H1 (cell line): ENCODE measurements around the gene ARFRP1. TPM values are rescaled to one million over a fixed set of nuclear protein-coding genes. Genes with fewer than 3 reads are reported as not detected.

Experiments
- CTCF ChIA-PET: fragments of 300-600 bp; sonication (Branson Sonifier 250); formaldehyde crosslinking; loops from one replicate; lab custom pipeline; 2021; ENCODE audit not compliant: partially characterized antibody; lab: Charles Lee
- POLR2A ChIA-PET: fragments of 300-600 bp; sonication (Branson Sonifier 250); formaldehyde crosslinking; loops from one replicate; lab custom pipeline; 2021; ENCODE audit warnings: inconsistent platforms; ENCODE audit not compliant: partially characterized antibody; lab: Charles Lee
- DNase-seq, 2 experiments: peaks; one replicate each; pipeline versions ENCODE4 v3.0.0 to v3.0.0-alpha.2; 2010 to 2022; ENCODE audit warnings: low spot score in 2 of 2, low read depth in 1 of 2, mixed read lengths in 1 of 2
- FAIRE-seq: peaks from 2 replicates; lab custom pipeline; 2011; peaks lifted over from hg19 to GRCh38; lab: Jason Lieb, UNC
- H2AFZ ChIP-seq: 2 replicates; pipeline ENCODE4 v1.8.1; 2012; ENCODE audit warnings: low read length, inconsistent platforms
- H2AK5ac ChIP-seq: 2 replicates; pipeline ENCODE4 v1.6.1; 2013; ENCODE audit warnings: low read depth, low read length
- H2BK120ac ChIP-seq: replicated peaks from 2 replicates; pipeline ENCODE3; 2013; ENCODE audit warnings: low read depth, low read length, inconsistent platforms
- H2BK12ac ChIP-seq: 2 replicates; pipeline ENCODE4 v1.6.1; 2013; ENCODE audit warnings: low read depth, low read length
- H2BK15ac ChIP-seq: 2 replicates; pipeline ENCODE4 v1.6.1; 2013; ENCODE audit warnings: low read length
- H2BK20ac ChIP-seq: 2 replicates; pipeline ENCODE4 v1.6.1; 2013; ENCODE audit warnings: low read length
- H2BK5ac ChIP-seq: 2 replicates; pipeline ENCODE4 v1.6.1; 2013; ENCODE audit warnings: low read depth, low read length
- H3K14ac ChIP-seq: 2 replicates; pipeline ENCODE4 v1.6.1; 2013; ENCODE audit warnings: inconsistent platforms; ENCODE audit not compliant: insufficient read length
- H3K18ac ChIP-seq: 2 replicates; pipeline ENCODE4 v1.6.1; 2013; ENCODE audit warnings: low read length; ENCODE audit errors: extremely low read depth
- H3K23ac ChIP-seq: 2 replicates; pipeline ENCODE4 v1.6.1; 2013; ENCODE audit warnings: inconsistent platforms; ENCODE audit not compliant: insufficient read length
- H3K23me2 ChIP-seq: 2 replicates; pipeline ENCODE4 v1.6.1; 2013; ENCODE audit warnings: low read depth, low read length
- H3K27ac ChIP-seq: 2 replicates; pipeline ENCODE4 v1.6.1; 2011; ENCODE audit warnings: low read depth, low read length, inconsistent platforms
- H3K27me3 ChIP-seq, 4 experiments: replicated peaks in 1 of 4; 1 replicate in 1 of 4; 2 replicates in 3 of 4; pipeline versions ENCODE4 v1.6.1 to v1.8.1; 2011 to 2013; ENCODE audit warnings: low read length in 3 of 4, mild to moderate bottlenecking in 3 of 4, inconsistent platforms in 2 of 4, mixed read lengths in 2 of 4, moderate library complexity in 1 of 4; ENCODE audit not compliant: control insufficient read depth in 3 of 4, insufficient read depth in 3 of 4; ENCODE audit errors: extremely low read depth in 1 of 4
- H3K36me3 ChIP-seq, 4 experiments: 2 replicates each; pipeline versions ENCODE4 v1.6.1 to v1.8.1; 2011 to 2013; ENCODE audit warnings: mild to moderate bottlenecking in 4 of 4, low read length in 3 of 4, moderate library complexity in 2 of 4, control low read depth in 1 of 4, inconsistent platforms in 1 of 4; ENCODE audit not compliant: insufficient read depth in 4 of 4, control insufficient read depth in 2 of 4
- H3K4ac ChIP-seq: replicated peaks from 2 replicates; pipeline ENCODE3; 2013; ENCODE audit warnings: low read length, low read depth, mixed read lengths, inconsistent platforms; ENCODE audit not compliant: insufficient read length
- H3K4me1 ChIP-seq, 4 experiments: replicated peaks in 1 of 4; 1 replicate in 1 of 4; 2 replicates in 3 of 4; pipeline versions ENCODE4 v1.6.1 to v1.8.1; 2011 to 2013; ENCODE audit warnings: low read length in 3 of 4, inconsistent platforms in 2 of 4, mixed read lengths in 1 of 4; ENCODE audit not compliant: insufficient read depth in 4 of 4, control insufficient read depth in 3 of 4
- H3K4me2 ChIP-seq, 2 experiments: 2 replicates each; pipeline versions ENCODE4 v1.6.1 to v1.8.1; 2011 to 2013; ENCODE audit warnings: low read depth in 2 of 2, low read length in 2 of 2, control low read depth in 1 of 2, inconsistent platforms in 1 of 2, mild to moderate bottlenecking in 1 of 2; ENCODE audit not compliant: insufficient read depth in 1 of 2
- H3K4me3 ChIP-seq, 4 experiments: fragments of 200-600, 300-600 bp in 1 of 4; sonication (generic), shearing (Covaris generic), sonication (Bioruptor Twin) in 1 of 4; 2 replicates each; pipeline versions ENCODE4 v1.5.1 to v1.8.1; 2011 to 2016; ENCODE audit warnings: low read length in 4 of 4, low read depth in 3 of 4, control low read depth in 2 of 4, inconsistent platforms in 2 of 4, mild to moderate bottlenecking in 2 of 4, mixed read lengths in 1 of 4, moderate library complexity in 1 of 4; ENCODE audit not compliant: insufficient read depth in 2 of 4; ENCODE audit errors: extremely low read depth in 1 of 4
- H3K56ac ChIP-seq: replicated peaks from 2 replicates; pipeline ENCODE3; 2013; ENCODE audit warnings: low read depth, mild to moderate bottlenecking, mixed read lengths, low read length, inconsistent platforms; ENCODE audit not compliant: insufficient read length
- H3K79me1 ChIP-seq: 2 replicates; pipeline ENCODE4 v1.6.1; 2013; ENCODE audit warnings: low read depth, low read length, control low read depth
- H3K79me2 ChIP-seq, 2 experiments: 2 replicates each; pipeline versions ENCODE4 v1.6.1 to v1.8.1; 2012 to 2013; ENCODE audit warnings: low read length in 2 of 2, mild to moderate bottlenecking in 2 of 2, inconsistent platforms in 1 of 2; ENCODE audit not compliant: insufficient read depth in 2 of 2, control insufficient read depth in 1 of 2
- H3K9ac ChIP-seq, 4 experiments: replicated peaks in 1 of 4; 1 replicate in 1 of 4; 2 replicates in 3 of 4; pipeline versions ENCODE4 v1.6.1 to v1.8.1; 2011 to 2013; ENCODE audit warnings: low read depth in 3 of 4, low read length in 3 of 4, control low read depth in 2 of 4, mild to moderate bottlenecking in 2 of 4, moderate library complexity in 2 of 4, inconsistent platforms in 1 of 4; ENCODE audit errors: extremely low read depth in 1 of 4
- H3K9me3 ChIP-seq, 2 experiments: 2 replicates each; pipeline versions ENCODE4 v1.6.1 to v1.8.1; 2012 to 2013; ENCODE audit warnings: mild to moderate bottlenecking in 2 of 2, moderate library complexity in 2 of 2, control low read depth in 1 of 2, inconsistent platforms in 1 of 2, low read depth in 1 of 2, low read length in 1 of 2, mixed read lengths in 1 of 2; ENCODE audit not compliant: insufficient read depth in 2 of 2
- H4K20me1 ChIP-seq, 2 experiments: replicated peaks in 1 of 2; 2 replicates each; pipeline versions ENCODE3 to v1.8.1; 2011 to 2013; ENCODE audit warnings: inconsistent platforms in 2 of 2, low read length in 2 of 2, mild to moderate bottlenecking in 1 of 2; ENCODE audit not compliant: insufficient read depth in 2 of 2, control insufficient read depth in 1 of 2
- H4K5ac ChIP-seq: 2 replicates; pipeline ENCODE4 v1.6.1; 2013; ENCODE audit warnings: low read length, low read depth, mixed read lengths, inconsistent platforms; ENCODE audit not compliant: insufficient read length
- H4K8ac ChIP-seq: 2 replicates; pipeline ENCODE4 v1.8.0; 2013; ENCODE audit warnings: mild to moderate bottlenecking, moderate library complexity, low read length, inconsistent platforms; ENCODE audit not compliant: insufficient read depth; ENCODE audit errors: extremely low read depth
- H4K91ac ChIP-seq: replicated peaks from 2 replicates; pipeline ENCODE3; 2013; ENCODE audit warnings: low read length, mixed read lengths, inconsistent platforms; ENCODE audit not compliant: insufficient read length
- CBX8 ChIP-seq: fragments of 300-800, 300-1000 bp; sonication (generic); IDR thresholded peaks from 2 replicates; pipeline ENCODE4 v1.7.1; 2016; ENCODE audit warnings: low read depth, low read length, borderline replicate concordance
- CEBPB ChIP-seq: IDR thresholded peaks from 2 replicates; pipeline ENCODE4 v1.6.1; 2012; ENCODE audit warnings: low read depth, low read length
- CHD2 ChIP-seq: IDR thresholded peaks from 2 replicates; pipeline ENCODE4 v1.6.1; 2012; ENCODE audit warnings: low read length, improper control_type of control experiment
- EGR1 ChIP-seq: IDR thresholded peaks from 2 replicates; pipeline ENCODE4 v1.6.1; 2011; ENCODE audit warnings: low read depth, low read length, borderline replicate concordance
- RNF2 ChIP-seq: fragments of 200-900, 300-1000 bp; sonication (generic); IDR thresholded peaks from 2 replicates; pipeline ENCODE4 v1.7.1; 2016; ENCODE audit warnings: borderline replicate concordance, low read depth, mild to moderate bottlenecking, antibody characterized with exemption, low read length; ENCODE audit not compliant: poor library complexity, severe bottlenecking; ENCODE audit errors: missing control alignments
- SRF ChIP-seq: IDR thresholded peaks from 2 replicates; pipeline ENCODE4 v1.6.1; 2011; ENCODE audit warnings: mild to moderate bottlenecking, low read depth, low read length, moderate library complexity
- WGBS, 2 experiments: shearing (Covaris generic) in 1 of 2; methylation state at CpG; one replicate each; pipeline versions ENCODE4 v1.1.6 to v1.1.7; 2013 to 2015; ENCODE audit warnings: low lambda C conversion rate in 2 of 2, mixed read lengths in 2 of 2, inconsistent platforms in 1 of 2, low coverage in 1 of 2, missing lambda C conversion rate in 1 of 2; ENCODE audit not compliant: insufficient replicate concordance in 2 of 2, insufficient coverage in 1 of 2, insufficient read length in 1 of 2; ENCODE audit errors: extremely low coverage in 1 of 2, missing lambda C conversion rate in 1 of 2; 5-methylcytosine and 5-hydroxymethylcytosine counted together
- polyA plus RNA-seq, 7 experiments: library from polyadenylated mRNA; depleted of rRNA in 3 of 7; stranded (reverse) in 5 of 7; unstranded in 2 of 7; fragments of >200 nt in 5 of 7; fragments of 200-250 nt in 2 of 7; gene quantifications; 1 replicate in 5 of 7; 2 replicates in 1 of 7; 4 replicates in 1 of 7; pipeline versions ENCODE4 v1.2.1 to v1.2.3, GENCODE V29; 2011 to 2013; ENCODE audit warnings: missing spikeins in 2 of 7, mixed read lengths in 2 of 7
- total RNA-seq: library from RNA; stranded (reverse); fragmentation: NEBNext Ultra II Directional; extraction: Animal tissue kit (Norgen Biotek cat#: 25700); gene quantifications from 2 replicates; pipeline ENCODE4 v1.2.1, GENCODE V29; 2021

The ARFRP1 gene
- total and polyA plus RNA-seq, 2 of the 8 experiments (the other 6 are each of a cell fraction or from before 2014, with no cell fraction given) = 12.9 to 22.9 TPM

GRCh38 chr20:63749597-63750508 lies 42.1 kb upstream of the ARFRP1 start:
- Histone ChIP-seq H3K4me3 (no peak overlapping the region), H3K27me3 (no peaks in the 10 kb centered on the region), H2BK12ac (no peak overlapping the region), H2BK5ac (no peak overlapping the region), H3K18ac (no peak overlapping the region), H3K56ac (no peak overlapping the region), H2BK20ac (no peak overlapping the region), H4K8ac (no peak overlapping the region), H3K23ac (no peak overlapping the region), H3K36me3 (peaks cover 0 to 3% (median 1%) of the 10 kb centered on the region in 4 experiments; a peak in 3 of 8 replicates), H2BK15ac (no peak overlapping the region), H4K5ac (no peak overlapping the region), H3K27ac (no peak overlapping the region), H3K14ac (no peak overlapping the region), H3K4me2 (no peak overlapping the region), H3K79me2 (no peaks in the 10 kb centered on the region), H3K4me1 (peaks cover 0 to 20% (median 4%) of the 10 kb centered on the region in 4 experiments; a peak in 6 of 7 replicates), H4K91ac (no peak overlapping the region), H2AFZ (no peak overlapping the region), H3K4ac (no peak overlapping the region), H2AK5ac (no peak overlapping the region), H3K79me1 (no peaks in the 10 kb centered on the region; the same call in 1 of the 2 replicates), H4K20me1 (peaks cover 0 to 3% of the 10 kb centered on the region in 2 experiments), H2BK120ac (no peak overlapping the region), H3K9ac (no peak overlapping the region), H3K9me3 (no peaks in the 10 kb centered on the region), H3K23me2 (no peaks in the 10 kb centered on the region)
- no peak for FAIRE-seq
- 93% methylated on average over 15 of the region's 16 CpGs; no CpG with 5 or more reads in 1 of the 2 experiments for WGBS, 2 experiments
- TF ChIP-seq CBX8 (no peak), CHD2 (no peak), RNF2 (no peak), SRF (no peak), CEBPB (no peak), EGR1 (no peak)
- CTCF ChIA-PET = interaction anchor here (0.9 to 4.4 kb wide), 5 partner anchors 11 to 224 kb away, joined by 3 to 17 read pairs (median 4); partner anchors contain the start of genes LIME1 and SLC2A4RG
- DNase-seq = no peak
- POLR2A ChIA-PET = interaction anchor here (0.6 to 4.5 kb wide), 2 partner anchors 9 to 180 kb away, joined by 3 to 23 read pairs; no protein-coding TSS in a partner anchor
